H9 (cell line): Measurements from ENCODE around the gene AJAP1. TPM values are rescaled to one million over a fixed set of nuclear protein-coding genes. Genes with fewer than 3 reads are reported as not detected.

Experiments used
- DNase-seq: peaks from one replicate; pipeline ENCODE4 v3.0.0-alpha.2; 2017
- H2AFZ ChIP-seq: one replicate; pipeline ENCODE4 v1.6.1; 2013; ENCODE audit warnings: mild to moderate bottlenecking, low read length, control low read depth, moderate library complexity
- H2AK5ac ChIP-seq: 2 replicates; pipeline ENCODE4 v1.6.1; 2013; ENCODE audit warnings: low read length, control low read depth, mixed read lengths; ENCODE audit not compliant: insufficient read length
- H2BK120ac ChIP-seq: one replicate; pipeline ENCODE4 v1.6.1; 2013; ENCODE audit warnings: low read depth, mild to moderate bottlenecking, low read length, control low read depth, inconsistent platforms; ENCODE audit not compliant: poor library complexity, severe bottlenecking
- H2BK12ac ChIP-seq: 2 replicates; pipeline ENCODE4 v1.6.1; 2013; ENCODE audit warnings: low read length, control low read depth, mixed read lengths, low read depth; ENCODE audit not compliant: insufficient read length
- H2BK15ac ChIP-seq: 2 replicates; pipeline ENCODE4 v1.6.1; 2013; ENCODE audit warnings: low read depth, low read length, control low read depth
- H2BK20ac ChIP-seq: one replicate; pipeline ENCODE4 v1.6.1; 2013; ENCODE audit warnings: low read depth, mild to moderate bottlenecking, low read length, control low read depth, inconsistent platforms; ENCODE audit not compliant: poor library complexity, severe bottlenecking
- H2BK5ac ChIP-seq: 2 replicates; pipeline ENCODE4 v1.6.1; 2013; ENCODE audit warnings: low read length, control low read depth, mixed read lengths; ENCODE audit not compliant: insufficient read length
- H3K14ac ChIP-seq: 2 replicates; pipeline ENCODE4 v1.6.1; 2013; ENCODE audit warnings: low read length, control low read depth; ENCODE audit not compliant: insufficient read depth
- H3K18ac ChIP-seq: 2 replicates; pipeline ENCODE4 v1.6.1; 2013; ENCODE audit warnings: low read depth, mild to moderate bottlenecking, mixed read lengths, low read length, control low read depth; ENCODE audit not compliant: insufficient read length
- H3K23ac ChIP-seq: 2 replicates; pipeline ENCODE4 v1.6.1; 2013; ENCODE audit warnings: low read length, control low read depth, mixed read lengths, low read depth; ENCODE audit not compliant: insufficient read length
- H3K23me2 ChIP-seq: 2 replicates; pipeline ENCODE4 v1.6.1; 2013; ENCODE audit warnings: low read depth, mild to moderate bottlenecking, mixed read lengths, low read length, control low read depth; ENCODE audit not compliant: insufficient read length, poor library complexity, severe bottlenecking
- H3K27ac ChIP-seq: 2 replicates; pipeline ENCODE4 v1.5.1; 2013; ENCODE audit warnings: low read length, control low read depth, mixed read lengths, low read depth; ENCODE audit not compliant: insufficient read length
- H3K27me3 ChIP-seq: 2 replicates; pipeline ENCODE4 v1.6.1; 2013; ENCODE audit warnings: low read length, control low read depth, inconsistent platforms; ENCODE audit not compliant: insufficient read depth
- H3K4ac ChIP-seq: 2 replicates; pipeline ENCODE4 v1.6.1; 2013; ENCODE audit warnings: low read depth, mild to moderate bottlenecking, control low read depth, inconsistent platforms, low read length, moderate library complexity
- H3K4me1 ChIP-seq: 2 replicates; pipeline ENCODE4 v1.6.1; 2013; ENCODE audit warnings: low read length, control low read depth, inconsistent platforms; ENCODE audit not compliant: insufficient read depth
- H3K4me2 ChIP-seq: 2 replicates; pipeline ENCODE4 v1.6.1; 2013; ENCODE audit warnings: low read length, control low read depth, mixed read lengths; ENCODE audit not compliant: insufficient read length, insufficient read depth
- H3K56ac ChIP-seq: 2 replicates; pipeline ENCODE4 v1.6.1; 2013; ENCODE audit warnings: low read depth, mild to moderate bottlenecking, mixed read lengths, low read length, control low read depth; ENCODE audit not compliant: insufficient read length
- H3K79me1 ChIP-seq: 2 replicates; pipeline ENCODE4 v1.6.1; 2013; ENCODE audit warnings: low read depth, mild to moderate bottlenecking, moderate library complexity, low read length, control low read depth, inconsistent platforms; ENCODE audit not compliant: insufficient read depth, poor library complexity, severe bottlenecking
- H3K79me2 ChIP-seq: 2 replicates; pipeline ENCODE4 v1.6.1; 2013; ENCODE audit warnings: low read length, control low read depth, inconsistent platforms; ENCODE audit not compliant: insufficient read depth
- H3K9ac ChIP-seq: 2 replicates; pipeline ENCODE4 v1.6.1; 2013; ENCODE audit warnings: low read length, control low read depth, mixed read lengths; ENCODE audit not compliant: insufficient read length; ENCODE audit errors: extremely low read depth
- H3K9me3 ChIP-seq: one replicate; pipeline ENCODE4 v1.6.1; 2013; ENCODE audit warnings: low read depth, low read length, inconsistent platforms; ENCODE audit not compliant: control insufficient read depth
- H3T11ph ChIP-seq: one replicate; pipeline ENCODE4 v1.6.1; 2013; ENCODE audit warnings: mild to moderate bottlenecking, low read length, control low read depth, inconsistent platforms
- H4K20me1 ChIP-seq: one replicate; pipeline ENCODE4 v1.6.1; 2013; ENCODE audit not compliant: control insufficient read depth, insufficient read length, insufficient read depth
- H4K5ac ChIP-seq: 2 replicates; pipeline ENCODE4 v1.6.1; 2013; ENCODE audit warnings: low read depth, mild to moderate bottlenecking, mixed read lengths, low read length, control low read depth; ENCODE audit not compliant: insufficient read length
- H4K8ac ChIP-seq: replicated peaks from 2 replicates; pipeline ENCODE4 v1.6.1; 2013; ENCODE audit warnings: low read length, control low read depth, mixed read lengths, low read depth; ENCODE audit not compliant: insufficient read length
- H4K91ac ChIP-seq: 2 replicates; pipeline ENCODE4 v1.6.1; 2013; ENCODE audit warnings: low read depth, mild to moderate bottlenecking, moderate library complexity, mixed read lengths, low read length, control low read depth; ENCODE audit not compliant: insufficient read length
- H3K27ac Mint-ChIP-seq, 3 experiments: 2 replicates in 2 of 3; 3 replicates in 1 of 3; pipeline ENCODE4 v1.8.0; 2020 to 2021; ENCODE audit warnings: mixed read lengths in 3 of 3, mild to moderate bottlenecking in 1 of 3, moderate library complexity in 1 of 3
- H3K27me3 Mint-ChIP-seq: 2 replicates; pipeline ENCODE4 v1.8.0; 2021; ENCODE audit warnings: low read depth, mild to moderate bottlenecking, moderate library complexity, mixed read lengths
- H3K36me3 Mint-ChIP-seq, 3 experiments: 2 replicates in 2 of 3; 3 replicates in 1 of 3; pipeline ENCODE4 v1.8.0; 2020 to 2021; ENCODE audit warnings: low read depth in 3 of 3, mixed read lengths in 3 of 3; ENCODE audit not compliant: insufficient read depth in 1 of 3
- H3K4me1 Mint-ChIP-seq, 2 experiments: 2 replicates each; pipeline ENCODE4 v1.8.0; 2020; ENCODE audit warnings: mixed read lengths in 2 of 2
- H3K4me3 Mint-ChIP-seq, 2 experiments: 2 replicates in 1 of 2; 3 replicates in 1 of 2; pipeline ENCODE4 v1.8.0; 2020 to 2021; ENCODE audit warnings: mild to moderate bottlenecking in 2 of 2, mixed read lengths in 2 of 2, moderate library complexity in 1 of 2
- H3K9me3 Mint-ChIP-seq, 2 experiments: 2 replicates in 1 of 2; 3 replicates in 1 of 2; pipeline ENCODE4 v1.8.0; 2020; ENCODE audit warnings: mild to moderate bottlenecking in 2 of 2, mixed read lengths in 2 of 2, moderate library complexity in 1 of 2
- CTCF ChIP-seq: fragments of 200-600 bp; sonication (generic); conservative IDR thresholded peaks from 3 replicates; pipeline ENCODE4 v1.8.0; 2021; ENCODE audit warnings: antibody characterized with exemption, mild to moderate bottlenecking
- WGBS: extraction: QIAGEN DNeasy Blood & Tissue Kit; methylation state at CpG from one replicate; pipeline ENCODE4 v1.1.7; 2013; ENCODE audit warnings: missing lambda C conversion rate, low lambda C conversion rate, mixed read lengths; ENCODE audit not compliant: insufficient read length; ENCODE audit errors: extremely low coverage; 5-methylcytosine and 5-hydroxymethylcytosine counted together
- total RNA-seq: library from RNA; stranded (reverse); gene quantifications from 2 replicates; pipeline ENCODE4 v1.2.1, GENCODE V29; 2021

The AJAP1 gene
- total RNA-seq, 1 experiment from 2014 or later: 8.6 TPM

- Histone ChIP-seq H3K18ac (no peak overlapping the region), H3K27me3 (no peaks in the 10 kb centered on the region), H3K4me1 (no peaks in the 10 kb centered on the region), H4K5ac (no peak overlapping the region), H2BK20ac (no peak overlapping the region), H2AK5ac (no peak overlapping the region), H2BK15ac (no peak overlapping the region), H3K9ac (no peak overlapping the region), H2BK12ac (no peak overlapping the region), H3K9me3 (peaks cover 8% of the 10 kb centered on the region), H3T11ph (no peak overlapping the region), H4K91ac (no peak overlapping the region), H3K79me1 (no peaks in the 10 kb centered on the region), H3K14ac (no peak overlapping the region), H4K20me1 (no peaks in the 10 kb centered on the region), H2BK5ac (no peak overlapping the region), H2BK120ac (no peak overlapping the region), H3K4me2 (no peak overlapping the region), H2AFZ (no peak overlapping the region), H3K79me2 (no peaks in the 10 kb centered on the region), H3K23ac (no peak overlapping the region), H3K4ac (no peak overlapping the region), H3K23me2 (no peaks in the 10 kb centered on the region), H4K8ac (no peak overlapping the region), H3K56ac (no peak overlapping the region), H3K27ac (no peak overlapping the region)
- Mint-ChIP-seq H3K4me3 (no peak overlapping the region), H3K27me3 (peaks cover 33% of the 10 kb centered on the region), H3K9me3 (peaks cover 11 to 27% of the 10 kb centered on the region in 2 experiments), H3K27ac (no peak overlapping the region), H3K4me1 (peaks cover 6 to 13% of the 10 kb centered on the region in 2 experiments; a peak in 2 of 4 replicates), H3K36me3 (peaks cover 0 to 14% (median 4%) of the 10 kb centered on the region in 3 experiments; a peak in 5 of 7 replicates)
- no CpG with 5 or more reads among the region's 5 CpGs for WGBS
- TF ChIP-seq CTCF: no peak
- DNase-seq: no peak
Measured at GRCh38 chr1:4797429-4797828, 143.0 kb downstream of the AJAP1 start.
